Fibroblast of lung (primary cell): Measurements from ENCODE around the gene SLC6A19. TPM values are rescaled to one million over a fixed set of nuclear protein-coding genes. Genes with fewer than 3 reads are reported as not detected.

Experiments
- DNase-seq, 2 donors: peaks; one replicate each; pipeline versions ENCODE4 v3.0.0 to v3.0.0-alpha.2; 2010; ENCODE audit warnings: low read depth in 2 of 2
- H2AFZ ChIP-seq: 2 replicates; pipeline ENCODE4 v1.5.1; 2012; ENCODE audit warnings: low read length, control low read depth, inconsistent platforms
- H3K27ac ChIP-seq: 2 replicates; pipeline ENCODE4 v1.5.1; 2011; ENCODE audit warnings: low read length, control low read depth; ENCODE audit not compliant: insufficient read depth
- H3K27me3 ChIP-seq: 2 replicates; pipeline ENCODE4 v1.5.1; 2011; ENCODE audit warnings: mild to moderate bottlenecking, low read length; ENCODE audit not compliant: control insufficient read depth, insufficient read depth
- H3K36me3 ChIP-seq: 2 replicates; pipeline ENCODE4 v1.5.1; 2011; ENCODE audit warnings: low read length; ENCODE audit not compliant: control insufficient read depth, insufficient read depth
- H3K4me1 ChIP-seq: 2 replicates; pipeline ENCODE4 v1.5.1; 2011; ENCODE audit warnings: low read length; ENCODE audit not compliant: control insufficient read depth, insufficient read depth; ENCODE audit errors: extremely low read depth
- H3K4me2 ChIP-seq: 2 replicates; pipeline ENCODE4 v1.5.1; 2011; ENCODE audit warnings: low read length, control low read depth; ENCODE audit not compliant: insufficient read depth; ENCODE audit errors: extremely low read depth
- H3K4me3 ChIP-seq, 4 experiments: fragments of 200-600 bp in 1 of 4; sonication (generic) in 1 of 4; replicated peaks in 1 of 4; 2 replicates each; pipeline ENCODE4 v1.5.1; 2011 to 2016; ENCODE audit warnings: low read length in 4 of 4, low read depth in 3 of 4, mild to moderate bottlenecking in 3 of 4, control low read depth in 2 of 4, inconsistent platforms in 1 of 4, mixed read lengths in 1 of 4; ENCODE audit not compliant: insufficient read depth in 1 of 4; ENCODE audit errors: control extremely low read depth in 1 of 4
- H3K79me2 ChIP-seq: 2 replicates; pipeline ENCODE4 v1.5.1; 2012; ENCODE audit warnings: mild to moderate bottlenecking, low read length, inconsistent platforms; ENCODE audit not compliant: control insufficient read depth, insufficient read depth
- H3K9ac ChIP-seq: 2 replicates; pipeline ENCODE4 v1.5.1; 2011; ENCODE audit warnings: mild to moderate bottlenecking, low read length, control low read depth; ENCODE audit not compliant: insufficient read depth
- H3K9me3 ChIP-seq: 2 replicates; pipeline ENCODE4 v1.5.1; 2012; ENCODE audit warnings: low read depth, low read length; ENCODE audit not compliant: control insufficient read depth, insufficient read depth
- H4K20me1 ChIP-seq: 2 replicates; pipeline ENCODE4 v1.5.1; 2011; ENCODE audit warnings: low read length; ENCODE audit not compliant: control insufficient read depth, insufficient read depth; ENCODE audit errors: extremely low read depth
- CTCF ChIP-seq, 2 donors: IDR thresholded peaks in 1 of 2; conservative IDR thresholded peaks in 1 of 2; 1 replicate in 1 of 2; 2 replicates in 1 of 2; pipeline ENCODE4 v1.5.1; 2011 to 2012; ENCODE audit warnings: low read length in 2 of 2, control low read depth in 1 of 2, inconsistent platforms in 1 of 2, low read depth in 1 of 2, mild to moderate bottlenecking in 1 of 2
- EZH2 ChIP-seq: IDR thresholded peaks from 2 replicates; pipeline ENCODE4 v1.5.1; 2012; ENCODE audit warnings: low read length, control low read depth, mild to moderate bottlenecking; ENCODE audit errors: missing control alignments
- polyA plus RNA-seq, 2 donors: library from polyadenylated mRNA; depleted of rRNA in 1 of 2; stranded (reverse) in 1 of 2; unstranded in 1 of 2; fragments of >200 nt; gene quantifications; 2 replicates each; pipeline ENCODE4 v1.2.1, GENCODE V29; 2011 to 2012; ENCODE audit warnings: missing spikeins in 1 of 2
- total RNA-seq: library from RNA; depleted of rRNA; stranded (reverse); fragments of >200 nt; gene quantifications from 2 replicates; pipeline ENCODE4 v1.2.1, GENCODE V29; 2014

SLC6A19 gene
- total and polyA plus RNA-seq, 2 donors (not counting 1 experiment from before 2014, with no cell fraction given), result not detected

GRCh38 chr5:1171340-1171941, 30.0 kb upstream of the SLC6A19 start:
- no peak overlapping the region for H3K4me2 ChIP-seq
- no peaks in the 10 kb centered on the region for H3K4me1 ChIP-seq
- H3K9ac ChIP-seq, result no peak overlapping the region
- no peaks in the 10 kb centered on the region for H3K27me3 ChIP-seq
- no peaks in the 10 kb centered on the region for H3K36me3 ChIP-seq
- no peaks in the 10 kb centered on the region for H3K9me3 ChIP-seq
- H3K4me3 ChIP-seq, result no peak overlapping the region
- no peak overlapping the region for H2AFZ ChIP-seq
- peak in 1 of 2 donors; percentile 24 for DNase-seq
- TF ChIP-seq CTCF (conservative IDR thresholded peaks at IDR 0.05 in 1 of 2, IDR thresholded peaks at IDR 0.05 in 1 of 2; ENCODE audit: low read depth in 1 of 2, low read length in 2 of 2) (no peak), EZH2 (no peak)
- H3K79me2 ChIP-seq, result no peaks in the 10 kb centered on the region
- no peaks in the 10 kb centered on the region for H4K20me1 ChIP-seq
- no peak overlapping the region for H3K27ac ChIP-seq

- Histone ChIP-seq H3K9ac (no peak overlapping the region), H2AFZ (no peak overlapping the region), H3K79me2 (no peaks in the 10 kb centered on the region), H3K27me3 (no peaks in the 10 kb centered on the region), H3K4me1 (no peaks in the 10 kb centered on the region), H3K4me2 (no peak overlapping the region), H3K9me3 (no peaks in the 10 kb centered on the region), H4K20me1 (no peaks in the 10 kb centered on the region), H3K4me3 (no peak overlapping the region), H3K27ac (no peak overlapping the region), H3K36me3 (no peaks in the 10 kb centered on the region)
- DNase-seq, result no peak
- TF ChIP-seq EZH2 (no peak), CTCF (conservative IDR thresholded peaks at IDR 0.05 in 1 of 2, IDR thresholded peaks at IDR 0.05 in 1 of 2; ENCODE audit: low read depth in 1 of 2, low read length in 2 of 2) (no peak)
Observed at GRCh38 chr5:1172007-1172581, 29.3 kb upstream of the SLC6A19 start.

DNA sequence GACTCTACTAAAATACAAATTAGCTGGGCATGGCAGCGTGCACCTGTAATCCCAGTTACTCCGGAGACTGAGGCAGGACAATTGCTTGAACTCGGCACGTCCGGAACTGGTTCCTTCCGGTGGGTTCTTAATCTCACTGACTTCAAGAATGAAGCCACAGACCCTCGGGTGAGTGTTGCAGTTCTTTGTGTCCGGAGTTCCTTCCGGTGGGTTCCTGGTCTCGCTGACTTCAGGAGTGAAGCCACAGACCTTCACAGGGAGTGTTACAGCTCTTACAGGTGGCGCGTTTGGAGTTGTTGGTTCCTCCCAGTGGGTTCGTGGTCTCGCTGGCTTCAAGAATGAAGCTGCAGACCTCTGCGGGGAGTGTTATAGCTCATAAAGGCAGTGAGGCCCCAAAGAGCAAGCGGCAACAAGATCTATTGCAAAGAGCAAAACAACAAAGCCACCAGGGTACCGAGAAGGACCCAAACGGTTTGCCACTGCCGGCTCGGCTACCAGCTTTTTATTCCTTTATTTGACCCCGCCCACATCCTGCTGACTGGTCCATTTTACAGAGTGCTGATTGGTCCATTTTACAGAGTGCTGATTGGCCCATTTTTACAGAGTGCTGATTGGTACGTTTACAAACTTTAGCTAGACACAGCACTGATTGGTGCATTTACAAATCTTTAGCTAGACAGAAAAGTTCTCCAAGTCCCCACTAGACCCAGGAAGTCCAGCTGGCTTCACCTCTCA, 28.6 kb upstream of the SLC6A19 start:
- DNase-seq, result no peak
- no peak overlapping the region for H3K27ac ChIP-seq
- no peaks in the 10 kb centered on the region for H3K4me1 ChIP-seq
- H3K79me2 ChIP-seq, result no peaks in the 10 kb centered on the region
- H2AFZ ChIP-seq, result no peak overlapping the region
- H3K9ac ChIP-seq, result no peak overlapping the region
- H3K4me2 ChIP-seq, result no peak overlapping the region
- no peak overlapping the region for H3K4me3 ChIP-seq
- no peak for TF ChIP-seq CTCF (conservative IDR thresholded peaks at IDR 0.05 in 1 of 2, IDR thresholded peaks at IDR 0.05 in 1 of 2; ENCODE audit: low read depth in 1 of 2, low read length in 2 of 2)
- TF ChIP-seq EZH2, result no peak
- no peaks in the 10 kb centered on the region for H4K20me1 ChIP-seq
- H3K9me3 ChIP-seq, result no peaks in the 10 kb centered on the region
- H3K27me3 ChIP-seq, result no peaks in the 10 kb centered on the region
- no peaks in the 10 kb centered on the region for H3K36me3 ChIP-seq
